Measurements from ENCODE around the gene SLC39A1.
A peak's percentile ranks its signal among the peaks of the same experiment; 100 is the strongest.

Gene SLC39A1

GRCh38 chr1:153945131-153945794 lies 18.1 kb downstream of the SLC39A1 start:
- Histone ChIP-seq H3K27ac (replicated peaks) (peak overlapping the region; percentile 96), H3K27me3 (ENCODE audit: insufficient read depth, poor library complexity, severe bottlenecking) (no peaks in the 10 kb centered on the region), H3K4me3 (replicated peaks; ENCODE audit: insufficient read depth, low read length) (peak overlapping the region; percentile 68)
- TF ChIP-seq REST (IDR thresholded peaks at IDR 0.05; ENCODE audit: insufficient replicate concordance, low read depth) = no peak
- peak; percentile 75 for TF ChIP-seq POLR2AphosphoS5 (IDR thresholded peaks at IDR 0.05; ENCODE audit: low read depth)
- no peak for TF ChIP-seq CTCF (IDR thresholded peaks at IDR 0.05; ENCODE audit: insufficient read depth, low read length)
- TF ChIP-seq GABPA (IDR thresholded peaks at IDR 0.05; ENCODE audit: low read depth) = peak; percentile 40
- peak; percentile 95 for TF ChIP-seq SPI1 (IDR thresholded peaks at IDR 0.05; ENCODE audit: borderline replicate concordance, low read depth)
- peak; percentile 88 to 95 for DNase-seq (ENCODE audit: low read depth in 1 of 2, low spot score in 1 of 2)

GRCh38 chr1:153944827-153945117 lies 18.6 kb downstream of the SLC39A1 start:
- peak overlapping the region; percentile 96 for H3K27ac ChIP-seq (replicated peaks)
- H3K4me3 ChIP-seq (replicated peaks; ENCODE audit: insufficient read depth, low read length) = peak overlapping the region; percentile 68
- TF ChIP-seq REST (IDR thresholded peaks at IDR 0.05; ENCODE audit: insufficient replicate concordance, low read depth) (no peak), SPI1 (IDR thresholded peaks at IDR 0.05; ENCODE audit: borderline replicate concordance, low read depth) (no peak), POLR2AphosphoS5 (IDR thresholded peaks at IDR 0.05; ENCODE audit: low read depth) (no peak), CTCF (IDR thresholded peaks at IDR 0.05; ENCODE audit: insufficient read depth, low read length) (no peak), GABPA (IDR thresholded peaks at IDR 0.05; ENCODE audit: low read depth) (no peak)

GRCh38 chr1:153944005-153944826 lies 19.1 kb downstream of the SLC39A1 start:
- H3K27ac ChIP-seq (replicated peaks) = peak overlapping the region; percentile 96
- peak overlapping the region; percentile 68 for H3K4me3 ChIP-seq (replicated peaks; ENCODE audit: insufficient read depth, low read length)
- DNase-seq (ENCODE audit: low read depth in 1 of 2, low spot score in 1 of 2) = peak in 1 of 2 experiments; percentile 56
- TF ChIP-seq POLR2AphosphoS5 (IDR thresholded peaks at IDR 0.05; ENCODE audit: low read depth) (no peak), GABPA (IDR thresholded peaks at IDR 0.05; ENCODE audit: low read depth) (no peak)
- H3K27me3 ChIP-seq (ENCODE audit: insufficient read depth, poor library complexity, severe bottlenecking) = no peaks in the 10 kb centered on the region

More at GRCh38 chr1:153944827-153945117, 18.6 kb downstream of the SLC39A1 start:
- no peaks in the 10 kb centered on the region for H3K27me3 ChIP-seq (ENCODE audit: insufficient read depth, poor library complexity, severe bottlenecking)
- DNase-seq (ENCODE audit: low read depth in 1 of 2, low spot score in 1 of 2) = no peak

- no peak for TF ChIP-seq SPI1 (IDR thresholded peaks at IDR 0.05; ENCODE audit: borderline replicate concordance, low read depth)
- TF ChIP-seq GABPA (IDR thresholded peaks at IDR 0.05; ENCODE audit: low read depth) = no peak
- TF ChIP-seq REST (IDR thresholded peaks at IDR 0.05; ENCODE audit: insufficient replicate concordance, low read depth) = no peak
- TF ChIP-seq CTCF (IDR thresholded peaks at IDR 0.05; ENCODE audit: insufficient read depth, low read length) = no peak
- TF ChIP-seq POLR2AphosphoS5 (IDR thresholded peaks at IDR 0.05; ENCODE audit: low read depth) = no peak
- DNase-seq (ENCODE audit: low read depth in 1 of 2, low spot score in 1 of 2) = no peak
- no peak overlapping the region for H3K27ac ChIP-seq (replicated peaks)
- H3K27me3 ChIP-seq (ENCODE audit: insufficient read depth, poor library complexity, severe bottlenecking) = no peaks in the 10 kb centered on the region
- H3K4me3 ChIP-seq (replicated peaks; ENCODE audit: insufficient read depth, low read length) = no peak overlapping the region
Observed at GRCh38 chr1:153942766-153943549, 20.4 kb downstream of the SLC39A1 start.

All from HL-60 (cell line).